ENCODE measurements around the gene POU2AF3. TPM values are rescaled to one million over a fixed set of nuclear protein-coding genes. Genes with fewer than 3 reads are reported as not detected.

The POU2AF3 gene
- total and polyA plus RNA-seq, 2 of the 4 experiments (the other 2 are of a cell fraction), result 0.17 TPM; not detected in 1

- TF ChIP-seq USF2 (IDR thresholded peaks at IDR 0.05; ENCODE audit: low read depth, low read length) (no peak), POLR2A (IDR thresholded peaks at IDR 0.05; ENCODE audit: low read depth, low read length) (no peak), SMC3 (IDR thresholded peaks at IDR 0.05; ENCODE audit: low read depth, low read length) (no peak), MXI1 (IDR thresholded peaks at IDR 0.05; ENCODE audit: borderline replicate concordance, low read depth, low read length) (no peak), CHD1 (IDR thresholded peaks at IDR 0.05; ENCODE audit: low read depth, low read length) (no peak), MAZ (IDR thresholded peaks at IDR 0.05; ENCODE audit: borderline replicate concordance, low read depth, low read length) (no peak), RAD21 (IDR thresholded peaks at IDR 0.05; ENCODE audit: low read length) (no peak), RCOR1 (IDR thresholded peaks at IDR 0.05; ENCODE audit: insufficient replicate concordance, low read length) (no peak), BHLHE40 (IDR thresholded peaks at IDR 0.05; ENCODE audit: low read depth, low read length) (no peak), CEBPB (IDR thresholded peaks at IDR 0.05; ENCODE audit: low read depth, low read length) (no peak), FOS (IDR thresholded peaks at IDR 0.05; ENCODE audit: low read depth, low read length) (no peak), NFE2L2 (IDR thresholded peaks at IDR 0.05; ENCODE audit: low read depth, low read length) (no peak), ELK1 (IDR thresholded peaks at IDR 0.05; ENCODE audit: borderline replicate concordance, low read depth, low read length) (no peak), RFX5 (IDR thresholded peaks at IDR 0.05; ENCODE audit: low read depth, low read length) (no peak), MAFK (IDR thresholded peaks at IDR 0.05; ENCODE audit: low read depth, low read length) (no peak), CTCF (conservative IDR thresholded peaks at IDR 0.05; ENCODE audit: low read depth, low read length) (no peak)
- H3K79me1 ChIP-seq (ENCODE audit: low read depth in 1 of 2, low read length in 2 of 2), result no peaks in the 10 kb centered on the region
- H2BK120ac ChIP-seq (ENCODE audit: low read depth, low read length), result no peak overlapping the region
- H3K9ac ChIP-seq (ENCODE audit: low read depth, low read length), result no peak overlapping the region
- no peak overlapping the region for H4K91ac ChIP-seq (ENCODE audit: insufficient read depth, low read depth, low read length)
- no peaks in the 10 kb centered on the region for H4K20me1 ChIP-seq (ENCODE audit: insufficient read depth, low read length)
- no TSS peak for BruUV-seq (replicated peaks)
- no peak overlapping the region for H2BK5ac ChIP-seq (ENCODE audit: low read depth, low read length, poor library complexity, severe bottlenecking)
- H3K27me3 ChIP-seq (ENCODE audit: control insufficient read depth, insufficient read depth, low read length), result peaks cover 73% of the 10 kb centered on the region
- ATAC-seq (ENCODE audit: low read depth) (no peak), DNase-seq (no peak)
- 0 out of 2 replicates have a peak, but pooled peaks cover 1% of the 10 kb centered on the region for H3K4me1 ChIP-seq (ENCODE audit: control insufficient read depth, insufficient read depth, low read length)
- no peak overlapping the region for H2BK20ac ChIP-seq (ENCODE audit: low read depth, low read length)
- no peaks in the 10 kb centered on the region for H3K36me3 ChIP-seq (ENCODE audit: control insufficient read depth, insufficient read depth, low read length)
- dilution Hi-C loops (cut with HindIII; ENCODE audit: low sequenced_read_pairs, unreplicated experiment), result no loop called here
- H3K9me1 ChIP-seq (ENCODE audit: insufficient read depth, low read length), result no peaks in the 10 kb centered on the region
- no peaks in the 10 kb centered on the region; the same call in 1 of the 2 replicates for H3K9me3 ChIP-seq (ENCODE audit: control insufficient read depth, insufficient read depth, low read length)
- intact Hi-C loops (cut with micrococcal nuclease), result no loop called here
- no peak overlapping the region for H3K27ac ChIP-seq (ENCODE audit: insufficient read depth, low read length)
- no peak overlapping the region for H2AFZ ChIP-seq (replicated peaks; ENCODE audit: low read length, poor library complexity)
- WGBS, 2 experiments (ENCODE audit: extremely low coverage in 2 of 2, insufficient read length in 1 of 2), result no CpG with 5 or more reads among the region's 5 CpGs
- no peak overlapping the region for H3K18ac ChIP-seq (ENCODE audit: low read depth, low read length)
- no peak overlapping the region for H3K4me2 ChIP-seq (ENCODE audit: low read depth, low read length)
- no peak overlapping the region for H2AK9ac ChIP-seq (replicated peaks; ENCODE audit: low read depth, low read length, poor library complexity)
- CTCF ChIA-PET, result interaction anchor here (0.7 kb wide), 1 partner anchor 34 kb away, joined by 4 read pairs; no protein-coding TSS in a partner anchor
- POLR2A ChIA-PET (ENCODE audit: unreplicated experiment), result no interaction called here
- H4K5ac ChIP-seq (ENCODE audit: low read depth, low read length), result no peak overlapping the region
- H2BK15ac ChIP-seq (ENCODE audit: low read depth, low read length), result no peak overlapping the region
- no peak overlapping the region for H3K56ac ChIP-seq (ENCODE audit: extremely low read depth, insufficient read depth, low read length)
- H3K4me3 ChIP-seq (ENCODE audit: insufficient read depth, low read depth, low read length), result no peak overlapping the region
- H3K23ac ChIP-seq (ENCODE audit: low read depth, low read length), result no peak overlapping the region
- H3K14ac ChIP-seq (replicated peaks; ENCODE audit: low read depth, low read length), result no peak overlapping the region
- no peak overlapping the region for H3K4ac ChIP-seq (ENCODE audit: low read depth, low read length)
- in situ Hi-C loops (cut with MboI; ENCODE audit: low sequenced_read_pairs), result no loop called here
- H2AK5ac ChIP-seq (ENCODE audit: low read depth, low read length), result no peak overlapping the region
- no peak overlapping the region for H4K8ac ChIP-seq (ENCODE audit: low read depth in 2 of 2, low read length in 2 of 2)
Measured at GRCh38 chr11:111305162-111305802, 6.9 kb downstream of the POU2AF3 start.

Data from IMR-90 (cell line).